ENCODE measurements around the gene CYTIP.
"Not testable (repeated sequence)": the region's sequence is repeated elsewhere in the genome, so short reads cannot be mapped to it uniquely, and the experiment has no call there.

The CYTIP gene

GRCh38 chr2:157421331-157421944, 22.5 kb downstream of the CYTIP start:
- DNase-seq, result no peak

- DNase-seq, result peak; percentile 29
Measured at GRCh38 chr2:157420771-157421323, 23.0 kb downstream of the CYTIP start.

GRCh38 chr2:157419031-157419575, 24.8 kb downstream of the CYTIP start:
- DNase-seq, result no peak

- no peak for DNase-seq
Measured at GRCh38 chr2:157418239-157418641, 25.6 kb downstream of the CYTIP start.

GRCh38 chr2:157415591-157416101, 28.2 kb downstream of the CYTIP start:
- DNase-seq, result no peak

GRCh38 chr2:157414050-157414449, 29.8 kb downstream of the CYTIP start:
- no peak for DNase-seq

- no peak for DNase-seq
Measured at GRCh38 chr2:157413326-157414035, 30.4 kb downstream of the CYTIP start.

- no peak for DNase-seq
Measured at GRCh38 chr2:157411624-157412336, 32.1 kb downstream of the CYTIP start.

GRCh38 chr2:157405398-157405797, 38.5 kb downstream of the CYTIP start:
- DNase-seq, result not testable (repeated sequence)

GRCh38 chr2:157404363-157404762, 39.5 kb downstream of the CYTIP start:
- DNase-seq, result peak; percentile 6

GRCh38 chr2:157402801-157403485, 40.9 kb downstream of the CYTIP start:
- not testable (repeated sequence) for DNase-seq

GRCh38 chr2:157395811-157396210, 48.1 kb downstream of the CYTIP start:
- no peak for DNase-seq

- no peak for DNase-seq
Measured at GRCh38 chr2:157394928-157395327, 49.0 kb downstream of the CYTIP start.

GRCh38 chr2:157393348-157393747, 50.5 kb downstream of the CYTIP start:
- DNase-seq, result no peak

GRCh38 chr2:157388827-157389226, 55.1 kb downstream of the CYTIP start:
- no peak for DNase-seq

- DNase-seq, result no peak
Measured at GRCh38 chr2:157386747-157387146, 57.1 kb downstream of the CYTIP start.

GRCh38 chr2:157386247-157386646, 57.6 kb downstream of the CYTIP start:
- DNase-seq, result no peak

GRCh38 chr2:157377861-157378260, 66.0 kb downstream of the CYTIP start:
- DNase-seq, result no peak

GRCh38 chr2:157376041-157376440, 67.8 kb downstream of the CYTIP start:
- DNase-seq, result peak; percentile 7

- DNase-seq, result no peak
Measured at GRCh38 chr2:157375384-157375783, 68.5 kb downstream of the CYTIP start.

GRCh38 chr2:157368508-157368907, 75.4 kb downstream of the CYTIP start:
- DNase-seq, result not testable (repeated sequence)

- DNase-seq, result no peak
Measured at GRCh38 chr2:157367704-157368103, 76.2 kb downstream of the CYTIP start.
